ENCODE data around the gene H3-3A.

GRCh38 chr1:226035915-226036314 lies 26.6 kb upstream of the H3-3A start:
- TF ChIP-seq CTCF (IDR thresholded peaks at IDR 0.05) (no peak), POLR2A (IDR thresholded peaks at IDR 0.05) (no peak)

Data from uterus (tissue), 2 donors.